ENCODE data around the gene ELF1.
"Not testable (repeated sequence)": the region's sequence is repeated elsewhere in the genome, so short reads cannot be mapped to it uniquely, and the experiment has no call there.

ELF1 gene

GRCh38 chr13:41042419-41042818, 23.3 kb upstream of the ELF1 start:
- not testable (repeated sequence) for DNase-seq (ENCODE audit: low read depth)

- no peak for DNase-seq (ENCODE audit: low read depth)
These were observed 21.6 kb upstream of the ELF1 start for GRCh38 chr13:41040584-41041334.

GRCh38 chr13:41039746-41040145, 20.6 kb upstream of the ELF1 start:
- DNase-seq (ENCODE audit: low read depth): no peak

GRCh38 chr13:41036557-41036956, 17.4 kb upstream of the ELF1 start:
- not testable (repeated sequence) for DNase-seq (ENCODE audit: low read depth)

- DNase-seq (ENCODE audit: low read depth): no peak
These were observed 15.8 kb upstream of the ELF1 start for GRCh38 chr13:41034881-41035280.

- no peak for DNase-seq (ENCODE audit: low read depth)
These were observed 15.3 kb upstream of the ELF1 start for GRCh38 chr13:41034382-41034781.

- DNase-seq (ENCODE audit: low read depth): no peak
These were observed 13.7 kb upstream of the ELF1 start for GRCh38 chr13:41032691-41033376.

- no peak for DNase-seq (ENCODE audit: low read depth)
These were observed 10.5 kb upstream of the ELF1 start for GRCh38 chr13:41029629-41030028.

- no peak for DNase-seq (ENCODE audit: low read depth)
These were observed 8.9 kb upstream of the ELF1 start for GRCh38 chr13:41028051-41028450.

- DNase-seq (ENCODE audit: low read depth): no peak
These were observed 7.7 kb upstream of the ELF1 start for GRCh38 chr13:41026788-41027187.

GRCh38 chr13:41025518-41025917, 6.4 kb upstream of the ELF1 start:
- no peak for DNase-seq (ENCODE audit: low read depth)

GRCh38 chr13:41019578-41020347, 647 bp upstream of the ELF1 start:
- no peak for DNase-seq (ENCODE audit: low read depth)

GRCh38 chr13:41018602-41018948, 541 bp downstream of the ELF1 start:
- DNase-seq (ENCODE audit: low read depth): no peak

GRCh38 chr13:41017817-41018601, 1.1 kb downstream of the ELF1 start:
- DNase-seq (ENCODE audit: low read depth): no peak

GRCh38 chr13:41017159-41017558, 2.0 kb downstream of the ELF1 start:
- peak; percentile 23 for DNase-seq (ENCODE audit: low read depth)

GRCh38 chr13:41015920-41016319, 3.2 kb downstream of the ELF1 start:
- DNase-seq (ENCODE audit: low read depth): no peak

- DNase-seq (ENCODE audit: low read depth): no peak
These were observed 5.3 kb downstream of the ELF1 start for GRCh38 chr13:41013835-41014234.

- no peak for DNase-seq (ENCODE audit: low read depth)
These were observed 6.6 kb downstream of the ELF1 start for GRCh38 chr13:41012536-41012935.

GRCh38 chr13:41011382-41011956, 7.6 kb downstream of the ELF1 start:
- no peak for DNase-seq (ENCODE audit: low read depth)

- no peak for DNase-seq (ENCODE audit: low read depth)
These were observed 10.7 kb downstream of the ELF1 start for GRCh38 chr13:41008349-41008980.

- DNase-seq (ENCODE audit: low read depth): no peak
These were observed 11.4 kb downstream of the ELF1 start for GRCh38 chr13:41007744-41008128.
